ENCODE measurements around the gene NEIL3.
"Not testable (repeated sequence)": the region's sequence is repeated elsewhere in the genome, so short reads cannot be mapped to it uniquely, and the experiment has no call there.

NEIL3 gene

GRCh38 chr4:177302371-177303100 lies 7.1 kb upstream of the NEIL3 start:
- no peak for DNase-seq

GRCh38 chr4:177304094-177304493 lies 5.6 kb upstream of the NEIL3 start:
- DNase-seq: no peak

GRCh38 chr4:177304864-177305263 lies 4.8 kb upstream of the NEIL3 start:
- not testable (repeated sequence) for DNase-seq

- DNase-seq: no peak
These were observed 1.5 kb upstream of the NEIL3 start for GRCh38 chr4:177308125-177308524.

- no peak for DNase-seq
These were observed 690 bp upstream of the NEIL3 start for GRCh38 chr4:177308847-177309521.

GRCh38 chr4:177311589-177311988 lies 1.9 kb downstream of the NEIL3 start:
- no peak for DNase-seq

GRCh38 chr4:177313263-177313662 lies 3.6 kb downstream of the NEIL3 start:
- no peak for DNase-seq

GRCh38 chr4:177315767-177316464 lies 6.2 kb downstream of the NEIL3 start:
- DNase-seq: no peak

- no peak for DNase-seq
These were observed 11.0 kb downstream of the NEIL3 start for GRCh38 chr4:177320721-177321120.

GRCh38 chr4:177321647-177322046 lies 12.0 kb downstream of the NEIL3 start:
- no peak for DNase-seq

GRCh38 chr4:177322266-177322665 lies 12.6 kb downstream of the NEIL3 start:
- no peak for DNase-seq

- no peak for DNase-seq
These were observed 13.2 kb downstream of the NEIL3 start for GRCh38 chr4:177322881-177323280.

- DNase-seq: no peak
These were observed 13.7 kb downstream of the NEIL3 start for GRCh38 chr4:177323416-177323815.

GRCh38 chr4:177332119-177332518 lies 22.4 kb downstream of the NEIL3 start:
- DNase-seq: no peak

- peak in 1 of 2 experiments; percentile 0 for DNase-seq
These were observed 30.1 kb downstream of the NEIL3 start for GRCh38 chr4:177339477-177340374.

GRCh38 chr4:177348348-177348747 lies 38.7 kb downstream of the NEIL3 start:
- DNase-seq: no peak

GRCh38 chr4:177349191-177349590 lies 39.5 kb downstream of the NEIL3 start:
- DNase-seq: no peak

GRCh38 chr4:177351622-177352244 lies 42.1 kb downstream of the NEIL3 start:
- DNase-seq: no peak

- DNase-seq: no peak
These were observed 46.5 kb downstream of the NEIL3 start for GRCh38 chr4:177356206-177356605.

GRCh38 chr4:177356921-177357320 lies 47.2 kb downstream of the NEIL3 start:
- DNase-seq: no peak

GRCh38 chr4:177367336-177367735 lies 57.7 kb downstream of the NEIL3 start:
- peak in 1 of 2 experiments; percentile 3 for DNase-seq

GRCh38 chr4:177369372-177369771 lies 59.7 kb downstream of the NEIL3 start:
- DNase-seq: no peak
